Measurements from ENCODE around the gene CMBL.

Gene CMBL

GRCh38 chr5:10244342-10244944 is 63.3 kb downstream of the CMBL start:
- H3K4me3 ChIP-seq (replicated peaks; ENCODE audit: low read depth, low read length), result no peak overlapping the region
- DNase-seq (ENCODE audit: low read depth), result no peak
- no peak for TF ChIP-seq CTCF (IDR thresholded peaks at IDR 0.05; ENCODE audit: low read length, missing control alignments)

GRCh38 chr5:10243660-10244240 is 64.0 kb downstream of the CMBL start:
- H3K4me3 ChIP-seq (replicated peaks; ENCODE audit: low read depth, low read length), result no peak overlapping the region
- TF ChIP-seq CTCF (IDR thresholded peaks at IDR 0.05; ENCODE audit: low read length, missing control alignments), result no peak
- no peak for DNase-seq (ENCODE audit: low read depth)

- DNase-seq (ENCODE audit: low read depth), result no peak
- no peak for TF ChIP-seq CTCF (IDR thresholded peaks at IDR 0.05; ENCODE audit: low read length, missing control alignments)
- no peak overlapping the region for H3K4me3 ChIP-seq (replicated peaks; ENCODE audit: low read depth, low read length)
Observed at GRCh38 chr5:10235350-10235749, 72.4 kb downstream of the CMBL start.

- no peak overlapping the region for H3K4me3 ChIP-seq (replicated peaks; ENCODE audit: low read depth, low read length)
- DNase-seq (ENCODE audit: low read depth), result peak; percentile 80
- TF ChIP-seq CTCF (IDR thresholded peaks at IDR 0.05; ENCODE audit: low read length, missing control alignments), result peak; percentile 28
Observed at GRCh38 chr5:10233505-10233904, 74.2 kb downstream of the CMBL start.

- no peak overlapping the region for H3K4me3 ChIP-seq (replicated peaks; ENCODE audit: low read depth, low read length)
- no peak for DNase-seq (ENCODE audit: low read depth)
- no peak for TF ChIP-seq CTCF (IDR thresholded peaks at IDR 0.05; ENCODE audit: low read length, missing control alignments)
Observed at GRCh38 chr5:10233011-10233410, 74.7 kb downstream of the CMBL start.

- no peak overlapping the region for H3K4me3 ChIP-seq (replicated peaks; ENCODE audit: low read depth, low read length)
- DNase-seq (ENCODE audit: low read depth), result no peak
- TF ChIP-seq CTCF (IDR thresholded peaks at IDR 0.05; ENCODE audit: low read length, missing control alignments), result no peak
Observed at GRCh38 chr5:10232386-10232785, 75.3 kb downstream of the CMBL start.
